SK-MEL-5 (cell line): ENCODE measurements around the gene STAT6. TPM values are rescaled to one million over a fixed set of nuclear protein-coding genes. Genes with fewer than 3 reads are reported as not detected.

Source experiments
- DNase-seq: peaks from one replicate; pipeline ENCODE4 v3.0.0-alpha.2; 2016; ENCODE audit warnings: low read depth, low spot score
- in situ Hi-C: cut with HindIII; loops from 2 replicates; pipeline ENCODE4 v1.10.0; 2016; ENCODE audit warnings: low sequenced_read_pairs, high pct_unique_total_duplicates, low pct_unique_long_range_greater_than_20kb
- total RNA-seq: library from RNA; depleted of rRNA; stranded (reverse); fragments of >200 nt; shearing (Covaris generic); gene quantifications from 2 replicates; pipeline ENCODE4 v1.2.3, GENCODE V29; 2014

The STAT6 gene
- total RNA-seq, 1 experiment from 2014 or later, result 39.6 TPM

DNA sequence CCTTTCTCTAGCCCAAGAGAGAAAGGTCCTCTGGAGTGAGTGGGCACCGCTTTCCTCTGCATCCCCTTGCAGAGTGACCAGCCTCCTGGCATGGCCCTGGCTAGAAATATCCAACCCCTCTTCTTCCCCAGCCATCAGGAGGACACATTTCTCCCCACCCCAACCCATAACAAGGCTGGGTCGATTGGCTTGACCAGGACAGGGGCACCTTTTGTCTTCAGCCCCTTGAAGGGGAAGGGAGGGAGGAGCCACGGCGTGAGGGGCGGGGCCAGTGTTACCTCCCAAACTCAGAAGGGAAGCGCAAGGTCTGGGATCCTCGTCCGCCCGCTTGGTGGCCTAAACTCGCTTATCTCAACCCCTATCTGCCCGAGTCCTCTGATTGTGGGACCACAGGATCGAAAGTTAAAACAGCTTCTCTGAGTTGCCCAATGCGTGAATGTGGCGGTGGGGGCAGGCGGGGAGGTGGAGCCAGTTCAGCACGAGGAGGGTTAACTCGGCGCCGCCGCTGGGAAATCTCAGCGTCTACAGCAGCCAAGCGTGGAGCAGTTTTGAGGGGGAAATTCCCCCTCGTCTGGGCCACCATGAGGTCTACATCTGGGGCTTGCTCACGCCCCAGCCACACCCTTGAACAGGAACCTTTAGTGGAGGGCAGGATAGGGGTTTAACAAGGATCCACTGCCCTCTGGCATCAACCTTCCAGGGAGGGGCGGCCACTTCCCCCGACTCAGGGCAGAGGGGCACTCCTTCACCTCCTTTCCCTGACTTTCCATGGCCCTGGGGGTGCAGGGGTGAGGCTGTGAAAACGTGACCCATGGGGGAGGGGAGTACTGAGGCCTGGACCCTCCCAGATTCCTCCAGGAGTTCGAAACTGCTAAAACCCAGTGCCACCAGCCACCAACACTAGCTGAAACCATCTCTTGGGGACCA, 795 bp downstream of the STAT6 start:
- in situ Hi-C loops, result no loop called here
- DNase-seq, result peak; percentile 75

DNA sequence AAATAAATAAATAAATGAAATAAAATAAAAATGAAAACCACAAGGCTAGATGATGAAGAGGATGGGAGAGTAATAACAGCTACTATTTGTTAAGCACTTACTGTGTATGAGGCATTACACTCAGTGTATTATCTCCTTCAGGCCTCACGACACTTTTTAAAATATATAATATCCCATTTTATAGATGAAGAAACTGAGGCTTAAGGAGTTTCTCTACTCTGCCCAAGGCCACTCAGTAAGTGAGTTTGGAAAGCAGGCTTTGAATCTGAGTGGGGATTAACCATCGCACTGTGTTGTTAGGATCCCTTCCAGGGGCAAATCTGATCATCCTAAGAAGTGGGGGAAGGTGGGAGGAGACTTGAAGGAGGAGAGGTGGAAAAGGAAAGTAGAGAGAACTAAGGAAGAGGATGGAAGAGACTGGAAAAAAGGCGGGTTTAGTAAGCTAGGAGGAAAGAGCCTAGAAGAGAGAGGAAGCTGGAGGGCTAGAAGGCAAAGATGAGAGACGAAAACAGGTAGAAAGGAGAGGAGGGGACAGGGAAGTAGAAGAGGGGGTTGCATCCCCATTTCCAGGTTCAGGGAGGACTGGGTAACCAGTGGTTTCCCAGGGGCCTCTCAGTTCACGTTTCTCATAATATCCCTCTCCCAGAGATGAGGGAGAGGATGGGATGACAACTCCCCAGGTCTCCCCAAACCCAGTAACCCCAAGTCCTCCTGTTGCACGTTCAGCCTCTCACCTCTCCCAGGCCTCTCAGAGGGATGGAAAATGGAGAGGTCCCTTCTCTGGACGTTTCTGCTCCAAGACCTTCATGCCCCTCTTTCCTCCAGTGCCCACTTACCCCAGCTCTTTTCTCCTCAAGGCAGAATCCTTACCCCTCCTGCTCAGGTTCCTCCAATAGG, 1.7 kb downstream of the STAT6 start:
- in situ Hi-C loops, result no loop called here
- DNase-seq, result no peak

DNA sequence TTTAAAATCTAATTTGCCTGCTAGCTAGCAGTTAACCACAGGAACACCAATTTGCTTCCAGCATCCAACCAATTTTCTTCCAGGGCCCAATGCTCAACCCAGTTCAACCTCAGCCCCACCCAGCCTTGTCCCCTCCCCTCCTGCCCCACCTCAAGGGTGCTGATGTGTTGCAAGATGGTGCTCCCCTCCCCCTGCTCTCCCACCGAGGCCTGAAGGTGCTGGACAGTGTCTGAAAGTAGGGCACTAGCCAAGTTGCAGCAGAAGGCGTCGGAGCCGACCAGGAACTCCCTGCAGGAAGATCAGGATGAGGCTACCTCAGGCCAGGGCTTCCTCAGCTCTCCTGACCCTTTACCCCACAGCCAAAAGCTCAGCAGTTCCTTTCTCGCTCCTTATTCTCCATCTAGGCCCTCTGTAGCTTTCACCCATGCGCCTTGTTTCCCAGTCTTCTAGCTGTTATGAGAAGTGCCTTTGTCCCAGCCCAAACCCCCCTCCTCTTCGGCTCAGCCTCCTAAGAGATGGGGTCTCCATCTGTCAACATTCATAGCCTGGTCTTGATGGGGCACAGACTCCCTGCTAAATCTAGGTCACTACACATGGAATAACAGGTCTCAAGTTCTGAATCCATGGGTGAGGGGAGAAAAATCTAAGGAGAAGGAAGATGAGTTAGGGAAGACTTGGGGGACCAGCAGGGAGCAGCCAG, 3.6 kb downstream of the STAT6 start:
- in situ Hi-C loops, result no loop called here
- DNase-seq, result no peak

DNA sequence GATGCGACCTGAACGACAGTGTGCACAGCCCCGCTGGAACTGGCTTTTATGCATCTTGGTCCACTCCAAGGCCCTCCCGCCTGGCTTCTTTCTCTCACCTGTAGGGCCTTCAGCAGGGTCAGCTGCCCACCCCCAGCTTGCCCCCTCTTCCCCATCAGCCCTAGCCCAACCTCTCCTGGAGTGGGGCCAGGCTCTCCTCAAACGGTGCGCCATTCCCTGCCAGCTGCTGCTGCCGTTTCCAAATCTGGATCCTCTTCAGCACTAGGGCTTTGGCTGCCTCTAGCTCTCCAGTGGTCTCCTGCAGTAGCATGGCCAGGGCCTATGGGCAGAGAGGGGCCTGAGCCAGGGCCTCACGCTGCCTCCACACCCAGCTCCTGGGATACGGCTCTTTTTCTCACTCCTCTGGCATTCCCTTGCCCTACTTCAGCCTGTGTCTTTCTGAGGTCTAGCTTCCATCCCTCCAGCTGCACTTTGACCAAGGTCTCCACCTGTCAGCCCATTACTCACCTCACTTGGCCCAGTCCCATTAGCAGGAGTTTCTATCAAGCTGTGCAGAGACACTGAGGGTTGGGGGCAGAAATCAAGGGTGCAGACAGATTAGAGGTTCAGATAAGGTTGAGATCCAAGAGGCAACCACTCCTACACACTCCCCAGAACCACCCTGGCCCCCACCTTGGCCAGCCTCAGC, 5.0 kb downstream of the STAT6 start:
- no peak for DNase-seq
- in situ Hi-C loops, result no loop called here

DNA sequence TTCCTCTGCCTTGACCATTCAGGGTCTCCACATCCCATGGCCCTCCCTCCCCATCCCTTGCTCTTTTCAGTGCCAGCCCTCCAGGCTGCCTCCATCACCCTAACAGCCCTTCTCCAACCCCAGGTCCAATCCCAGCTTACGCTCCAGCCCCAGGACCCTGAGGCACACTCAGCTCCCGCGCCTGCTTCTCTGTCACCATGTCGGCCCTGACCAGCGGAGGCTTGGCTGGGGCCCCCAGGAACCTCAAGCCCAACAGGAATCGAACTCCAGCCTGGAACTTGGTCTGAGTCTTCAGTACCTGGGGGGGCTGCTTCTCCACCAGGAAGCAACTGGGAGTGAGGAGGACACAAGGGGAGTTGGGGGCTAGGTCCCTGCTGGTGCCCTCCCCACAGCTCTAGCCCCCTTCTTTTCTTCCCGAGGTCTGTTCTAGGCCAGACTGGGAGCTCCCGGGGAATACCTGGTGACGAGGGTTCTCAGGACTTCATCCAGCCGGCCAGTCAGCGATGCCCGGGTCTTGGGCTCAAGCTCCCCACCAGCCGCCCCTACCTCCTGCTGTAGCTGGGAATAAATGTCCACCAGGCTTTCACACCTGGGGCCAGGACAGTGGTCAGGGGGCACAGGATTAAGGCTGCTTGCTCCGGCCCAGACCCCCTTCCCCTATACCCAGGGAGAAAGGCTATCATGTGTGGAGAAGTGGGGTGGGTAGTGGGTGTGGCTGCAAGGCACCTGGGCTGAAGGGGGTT, 6.0 kb downstream of the STAT6 start:
- in situ Hi-C loops, result no loop called here
- DNase-seq, result no peak

DNA sequence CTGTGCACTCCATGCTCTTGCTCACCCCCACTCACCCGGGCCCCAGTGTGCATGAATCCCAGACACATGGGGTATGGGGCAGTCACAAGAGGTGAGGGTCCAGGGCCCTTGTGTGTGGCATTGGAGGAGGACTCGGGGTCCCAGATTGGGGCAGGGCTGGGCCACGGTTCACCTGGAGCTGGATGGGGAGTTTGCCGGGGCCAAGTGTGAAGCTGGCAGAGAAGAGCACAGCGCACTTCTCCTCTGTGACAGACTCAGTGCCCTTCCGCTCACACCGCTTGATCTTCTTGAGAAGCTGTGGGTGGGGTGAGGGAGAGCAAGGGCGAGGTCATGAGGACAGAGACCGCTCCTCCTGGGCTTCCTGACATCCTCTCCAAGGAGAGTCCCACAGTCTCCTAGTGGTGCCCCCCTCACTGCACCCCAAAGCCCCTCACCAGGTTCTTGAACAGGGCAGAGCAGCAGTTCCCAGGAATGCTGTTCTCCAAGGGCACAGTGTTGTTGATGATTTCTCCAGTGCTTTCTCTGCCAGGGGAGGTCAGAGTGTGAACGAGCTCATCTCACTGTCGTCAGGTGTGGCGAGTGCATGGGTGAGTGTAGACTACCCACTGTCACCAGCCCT, 6.8 kb downstream of the STAT6 start:
- DNase-seq, result no peak
- in situ Hi-C loops, result no loop called here

DNA sequence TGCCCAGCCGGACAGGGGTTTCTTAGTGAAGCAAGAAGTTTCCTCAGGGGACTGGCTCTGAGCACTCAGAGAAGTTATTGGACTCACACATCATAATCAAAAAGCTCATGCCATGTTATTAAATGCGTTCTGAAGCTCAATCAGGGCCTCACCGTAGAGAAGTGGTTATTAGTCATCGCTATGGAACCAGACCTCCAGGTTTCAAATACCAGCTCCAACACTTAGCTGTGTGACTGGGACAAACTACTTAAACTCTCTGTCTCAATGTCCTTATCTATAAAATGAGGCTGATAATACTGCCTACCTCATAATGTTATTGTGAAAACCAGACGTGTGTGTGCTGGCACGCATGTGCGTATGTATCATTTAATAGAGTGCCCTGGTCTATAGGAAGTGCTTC, 7.3 kb downstream of the STAT6 start:
- in situ Hi-C loops, result no loop called here
- no peak for DNase-seq

DNA sequence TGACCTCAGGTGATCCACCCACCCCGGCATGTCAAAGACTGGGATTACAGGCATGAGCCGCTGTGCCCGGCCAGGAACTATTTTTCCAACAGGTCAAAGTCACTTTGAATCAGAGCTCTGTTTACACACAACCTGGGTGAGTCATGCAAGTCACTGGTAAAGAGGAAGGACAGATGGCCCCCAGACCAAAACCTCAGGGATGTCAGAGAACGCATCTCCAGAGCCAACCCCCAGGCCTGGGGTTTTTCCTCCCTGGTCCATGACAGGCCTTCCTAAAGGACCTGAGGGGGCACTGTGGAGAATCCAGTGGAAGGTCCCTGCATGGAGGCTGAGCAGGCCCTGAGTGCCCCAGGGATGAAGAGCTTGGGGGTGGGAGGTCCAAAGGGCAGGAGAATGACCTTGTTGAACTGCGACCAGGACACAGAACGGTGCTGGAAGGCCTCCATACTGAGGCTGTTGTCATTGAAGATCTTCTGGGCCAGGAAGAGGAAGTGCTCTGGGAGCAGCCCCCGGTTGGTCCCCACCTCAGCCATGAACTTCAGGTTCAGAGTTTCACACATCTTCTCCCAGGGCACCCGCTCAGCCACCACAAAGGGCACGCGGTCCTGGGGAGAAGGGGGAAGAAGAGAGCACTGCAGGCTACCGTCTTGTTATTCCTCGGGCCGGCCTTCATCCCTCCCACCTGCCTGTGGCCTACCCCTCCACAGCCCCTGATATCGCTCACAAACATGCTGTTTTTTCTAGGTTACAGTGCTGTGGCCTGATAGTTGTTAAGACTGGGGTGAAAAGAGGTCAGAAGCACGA, 9.1 kb downstream of the STAT6 start:
- DNase-seq, result no peak
- in situ Hi-C loops, result no loop called here

DNA sequence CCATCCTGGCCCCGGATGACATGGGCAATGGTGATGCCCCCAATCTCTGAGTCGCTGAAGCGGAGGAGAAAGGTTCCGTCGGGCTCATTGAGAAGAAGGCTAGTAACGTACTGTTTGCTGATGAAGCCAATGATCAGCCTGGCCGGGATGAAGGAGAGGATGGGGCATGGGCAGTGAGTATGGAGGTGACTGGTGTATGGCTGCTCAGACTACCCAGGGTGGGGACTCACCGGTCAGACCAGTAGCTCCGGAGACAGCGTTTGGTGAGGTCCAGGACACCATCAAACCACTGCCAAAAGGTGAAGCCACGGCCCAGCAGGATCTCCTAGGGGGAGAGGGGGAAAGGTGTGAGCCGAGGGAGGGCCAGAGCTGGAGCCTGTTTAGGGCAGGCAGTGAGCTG, 11.4 kb downstream of the STAT6 start:
- in situ Hi-C loops, result no loop called here
- no peak for DNase-seq

DNA sequence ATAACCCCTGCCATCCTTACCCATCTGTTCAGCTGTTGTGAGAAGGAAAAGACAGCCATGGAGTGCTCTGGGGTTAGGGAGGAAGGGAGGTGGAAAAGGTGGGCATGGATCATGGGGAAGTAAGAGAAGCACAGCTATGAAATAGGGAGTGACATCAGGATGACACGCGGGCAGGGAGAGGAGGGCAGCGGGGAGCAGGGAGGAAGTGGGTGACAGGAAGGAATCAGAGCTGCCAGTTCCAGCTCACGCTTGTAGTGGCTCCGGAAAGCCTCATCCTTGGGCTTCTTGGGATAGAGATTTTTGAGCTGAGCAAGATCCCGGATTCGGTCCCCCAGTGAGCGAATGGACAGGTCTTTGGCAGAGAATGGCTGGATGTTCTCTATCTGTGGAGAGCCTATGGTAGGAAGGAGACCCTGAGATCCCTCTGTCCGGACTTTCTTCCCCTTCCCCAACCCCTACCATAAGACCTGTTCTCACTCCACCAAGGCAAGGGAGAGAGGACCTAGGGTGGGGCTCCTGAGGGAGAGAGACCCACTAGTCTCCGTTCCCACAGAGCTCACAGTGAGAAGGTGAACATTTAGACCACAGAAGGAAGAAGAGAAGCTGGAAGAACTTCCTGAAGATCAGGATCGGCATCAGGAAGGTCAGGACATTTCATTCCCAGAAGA, 12.0 kb downstream of the STAT6 start:
- in situ Hi-C loops, result no loop called here
- DNase-seq, result no peak

DNA sequence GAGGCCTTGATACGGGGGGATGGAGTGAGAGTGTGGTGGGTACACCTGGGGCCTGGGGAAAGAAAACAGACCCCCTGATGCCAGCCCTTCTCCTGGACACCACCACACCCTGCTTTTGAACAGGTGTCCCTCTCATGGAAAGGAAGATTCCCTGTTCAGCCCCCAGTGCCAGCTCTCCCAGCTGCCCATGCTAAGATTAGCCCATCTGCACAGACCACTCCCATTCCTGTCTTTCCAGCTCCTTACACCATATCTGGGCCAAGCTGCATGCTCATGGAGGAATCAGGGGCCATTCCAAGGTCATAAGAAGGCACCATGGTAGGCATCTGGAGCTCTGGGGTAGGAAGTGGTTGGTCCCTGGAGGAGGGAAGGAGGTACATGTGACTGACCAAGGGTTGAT, 12.6 kb downstream of the STAT6 start:
- in situ Hi-C loops, result no loop called here
- no peak for DNase-seq

DNA sequence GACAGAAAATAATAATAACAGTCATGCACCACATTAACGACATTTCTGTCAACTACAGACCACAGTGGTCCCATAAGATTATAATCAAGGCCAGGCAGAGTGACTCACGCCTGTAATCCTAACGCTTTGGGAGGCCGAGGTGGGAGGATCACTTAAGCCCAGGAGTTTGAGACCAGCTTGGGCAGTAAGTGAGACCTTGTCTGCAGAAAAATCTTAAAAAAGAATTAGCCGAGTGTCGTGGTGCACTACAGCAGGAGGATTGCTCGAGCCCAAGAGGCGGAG, 13.7 kb downstream of the STAT6 start:
- in situ Hi-C loops, result no loop called here
- no peak for DNase-seq

DNA sequence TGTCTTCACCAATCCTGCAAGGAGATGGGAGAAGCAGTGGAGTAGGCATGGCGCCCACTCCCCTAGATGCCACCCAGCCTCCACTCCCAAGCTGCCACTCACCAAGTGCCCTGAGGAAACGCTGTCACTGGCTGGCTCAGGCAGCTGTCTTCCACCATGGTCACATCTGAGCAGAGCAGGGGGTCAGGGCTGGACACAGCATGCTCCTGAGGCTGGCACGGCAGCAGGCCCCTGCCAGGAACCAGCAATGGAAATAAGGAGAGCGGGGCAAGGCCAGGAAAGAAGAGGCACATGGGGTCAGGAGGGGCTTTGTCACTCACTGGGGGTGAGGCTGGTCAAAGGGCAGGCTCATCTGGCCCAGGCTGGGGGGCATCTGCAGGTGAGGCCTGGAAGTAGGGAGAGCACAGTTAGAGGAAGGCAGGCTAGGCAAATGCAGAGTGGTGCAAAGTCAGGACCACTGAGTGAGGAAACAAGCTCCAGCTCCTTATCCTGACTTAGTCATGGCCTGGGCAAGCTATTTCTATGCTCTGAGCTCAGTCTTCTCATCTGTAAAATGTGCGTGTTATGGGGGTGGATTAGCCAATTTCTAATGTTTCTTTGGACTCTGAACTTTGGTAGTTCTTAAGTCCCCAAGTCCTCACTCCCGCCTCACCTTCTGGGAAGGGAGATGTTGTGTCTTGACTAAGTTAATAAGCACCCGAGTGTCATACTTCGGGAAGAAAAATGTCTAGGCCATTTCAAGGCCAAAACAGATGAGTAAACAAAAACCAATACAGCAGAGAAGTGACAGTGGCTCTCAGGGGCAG, 14.2 kb downstream of the STAT6 start:
- no peak for DNase-seq
- in situ Hi-C loops, result no loop called here

DNA sequence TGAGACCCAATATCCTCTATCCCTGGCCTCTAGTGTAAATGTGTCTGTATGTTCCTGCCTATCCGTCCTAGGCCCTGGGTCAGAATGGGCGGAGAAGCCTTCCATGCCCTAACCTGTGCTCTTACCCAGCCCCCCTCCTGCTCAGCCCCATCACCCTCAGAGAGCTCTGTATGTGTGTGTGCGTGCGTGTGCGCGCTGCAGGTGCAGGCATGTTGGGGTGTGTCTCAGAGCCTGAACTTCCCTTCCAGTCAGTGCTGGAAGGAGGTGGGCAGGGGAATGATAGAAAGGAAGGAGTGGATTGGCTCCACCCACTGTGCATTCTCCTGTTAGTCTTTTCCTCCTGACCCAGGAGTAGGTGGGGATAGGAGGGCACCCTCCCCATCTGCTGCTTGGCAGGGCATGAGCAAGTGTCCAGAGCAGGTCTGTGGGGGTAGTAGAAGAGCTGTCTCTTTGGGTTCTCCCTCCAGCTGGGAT, 15.0 kb downstream of the STAT6 start:
- in situ Hi-C loops, result no loop called here
- DNase-seq, result peak; percentile 41

DNA sequence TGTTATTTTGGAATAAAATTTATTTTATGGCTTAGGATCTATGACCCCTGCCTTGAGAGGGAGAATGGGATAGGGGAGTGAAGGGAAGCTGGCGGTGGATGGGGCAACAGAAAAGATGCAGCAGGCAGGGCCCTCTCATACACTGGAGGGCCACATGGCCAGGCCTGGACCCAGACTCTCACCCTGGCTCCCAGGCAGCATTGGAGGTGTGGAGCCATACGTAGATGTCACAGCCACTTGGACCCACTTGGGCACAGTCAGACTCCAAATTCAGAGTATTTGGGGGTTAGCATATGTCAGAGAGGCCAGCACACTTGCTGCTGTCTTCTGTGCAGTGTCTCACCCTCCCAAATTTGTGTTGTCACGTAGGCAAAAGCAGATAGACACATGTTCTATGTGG, 15.7 kb downstream of the STAT6 start:
- no peak for DNase-seq
- in situ Hi-C loops, result no loop called here
